ENCODE measurements around the gene CCT3.
"Not testable (repeated sequence)": the region's sequence is repeated elsewhere in the genome, so short reads cannot be mapped to it uniquely, and the experiment has no call there.

CCT3 gene

DNA sequence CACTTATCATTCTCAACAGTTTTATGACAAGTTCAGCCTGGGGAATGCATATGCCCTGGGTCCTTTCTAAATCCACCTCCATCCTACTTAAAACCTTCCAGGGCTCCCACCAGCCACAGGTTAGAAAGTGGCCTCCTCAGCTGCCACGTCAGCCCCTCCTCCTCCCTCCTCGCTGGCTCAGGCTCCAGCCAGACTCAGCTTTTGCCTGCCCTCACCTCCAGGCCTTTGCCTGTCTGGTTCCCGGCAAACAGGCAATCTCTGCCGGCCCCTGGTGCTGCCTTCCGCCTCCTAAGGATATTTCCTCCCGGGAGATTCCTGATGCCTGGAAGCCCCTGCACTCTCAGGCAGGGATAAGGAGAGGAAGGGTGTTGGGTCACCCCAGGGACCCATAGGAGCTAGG is 40.5 kb upstream of the CCT3 start:
- no peak overlapping the region for H3K27ac ChIP-seq (ENCODE audit: low read depth, low read length)
- H3K27me3 ChIP-seq (ENCODE audit: control insufficient read depth, insufficient read depth, low read length): no peaks in the 10 kb centered on the region
- no peak overlapping the region for H3K9ac ChIP-seq (ENCODE audit: low read length)
- H3K36me3 ChIP-seq (ENCODE audit: control insufficient read depth, insufficient read depth, low read length): no peaks in the 10 kb centered on the region
- peaks cover 6% of the 10 kb centered on the region; the same call in 1 of the 2 replicates for H3K4me1 ChIP-seq (ENCODE audit: control insufficient read depth, insufficient read depth, low read length)
- H3K4me3 ChIP-seq (ENCODE audit: low read depth, low read length): no peak overlapping the region
- H3K9me3 ChIP-seq (ENCODE audit: control insufficient read depth, insufficient read depth, low read depth, low read length): no peaks in the 10 kb centered on the region

GRCh38 chr1:156376958-156377919 is 39.1 kb upstream of the CCT3 start:
- Histone ChIP-seq H3K4me3 (ENCODE audit: low read depth, low read length) (no peak overlapping the region), H3K9ac (ENCODE audit: low read length) (no peak overlapping the region), H3K4me1 (ENCODE audit: control insufficient read depth, insufficient read depth, low read length) (peaks cover 6% of the 10 kb centered on the region; the same call in 1 of the 2 replicates), H3K27ac (ENCODE audit: low read depth, low read length) (no peak overlapping the region), H3K27me3 (ENCODE audit: control insufficient read depth, insufficient read depth, low read length) (no peaks in the 10 kb centered on the region), H3K9me3 (ENCODE audit: control insufficient read depth, insufficient read depth, low read depth, low read length) (no peaks in the 10 kb centered on the region), H3K36me3 (ENCODE audit: control insufficient read depth, insufficient read depth, low read length) (no peaks in the 10 kb centered on the region)

- peaks cover 6% of the 10 kb centered on the region; the same call in 1 of the 2 replicates for H3K4me1 ChIP-seq (ENCODE audit: control insufficient read depth, insufficient read depth, low read length)
Observed at GRCh38 chr1:156376146-156376545, 38.1 kb upstream of the CCT3 start.

GRCh38 chr1:156373546-156373945 is 35.5 kb upstream of the CCT3 start:
- Histone ChIP-seq H3K9ac (ENCODE audit: low read length) (no peak overlapping the region), H3K27me3 (ENCODE audit: control insufficient read depth, insufficient read depth, low read length) (peaks cover 15% of the 10 kb centered on the region), H3K36me3 (ENCODE audit: control insufficient read depth, insufficient read depth, low read length) (no peaks in the 10 kb centered on the region), H3K9me3 (ENCODE audit: control insufficient read depth, insufficient read depth, low read depth, low read length) (no peaks in the 10 kb centered on the region), H3K4me3 (ENCODE audit: low read depth, low read length) (no peak overlapping the region), H3K4me1 (ENCODE audit: control insufficient read depth, insufficient read depth, low read length) (peaks cover 7% of the 10 kb centered on the region), H3K27ac (ENCODE audit: low read depth, low read length) (no peak overlapping the region)

More at GRCh38 chr1:156376146-156376545, 38.1 kb upstream of the CCT3 start:
- Histone ChIP-seq H3K36me3 (ENCODE audit: control insufficient read depth, insufficient read depth, low read length) (no peaks in the 10 kb centered on the region), H3K9me3 (ENCODE audit: control insufficient read depth, insufficient read depth, low read depth, low read length) (no peaks in the 10 kb centered on the region), H3K27ac (ENCODE audit: low read depth, low read length) (no peak overlapping the region), H3K4me3 (ENCODE audit: low read depth, low read length) (no peak overlapping the region), H3K27me3 (ENCODE audit: control insufficient read depth, insufficient read depth, low read length) (0 out of 2 replicates have a peak, but pooled peaks cover 4% of the 10 kb centered on the region), H3K9ac (ENCODE audit: low read length) (no peak overlapping the region)

GRCh38 chr1:156372876-156373275 is 34.8 kb upstream of the CCT3 start:
- no peak overlapping the region for H3K4me3 ChIP-seq (ENCODE audit: low read depth, low read length)
- peaks cover 15% of the 10 kb centered on the region for H3K27me3 ChIP-seq (ENCODE audit: control insufficient read depth, insufficient read depth, low read length)
- peaks cover 9% of the 10 kb centered on the region for H3K4me1 ChIP-seq (ENCODE audit: control insufficient read depth, insufficient read depth, low read length)
- H3K27ac ChIP-seq (ENCODE audit: low read depth, low read length): no peak overlapping the region
- no peaks in the 10 kb centered on the region for H3K9me3 ChIP-seq (ENCODE audit: control insufficient read depth, insufficient read depth, low read depth, low read length)
- no peaks in the 10 kb centered on the region for H3K36me3 ChIP-seq (ENCODE audit: control insufficient read depth, insufficient read depth, low read length)
- H3K9ac ChIP-seq (ENCODE audit: low read length): no peak overlapping the region

DNA sequence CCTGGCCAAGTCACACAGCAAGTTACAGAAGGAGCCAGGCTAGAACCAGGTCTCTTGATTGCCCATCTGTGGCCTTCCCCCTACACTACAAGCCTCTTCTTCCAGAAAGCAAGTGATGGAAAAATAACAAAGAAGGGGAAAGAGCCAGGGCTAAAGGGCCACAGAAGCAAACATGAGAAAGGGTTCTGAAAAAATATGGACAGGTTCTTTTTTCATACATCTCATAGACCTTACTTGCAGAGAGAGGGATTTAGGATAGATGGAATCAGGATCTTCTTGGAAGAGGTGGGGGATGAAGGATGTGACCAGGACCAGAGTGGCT is 34.1 kb upstream of the CCT3 start:
- Histone ChIP-seq H3K27me3 (ENCODE audit: control insufficient read depth, insufficient read depth, low read length) (peaks cover 15% of the 10 kb centered on the region), H3K27ac (ENCODE audit: low read depth, low read length) (no peak overlapping the region), H3K9ac (ENCODE audit: low read length) (no peak overlapping the region), H3K4me3 (ENCODE audit: low read depth, low read length) (no peak overlapping the region), H3K36me3 (ENCODE audit: control insufficient read depth, insufficient read depth, low read length) (no peaks in the 10 kb centered on the region), H3K4me1 (ENCODE audit: control insufficient read depth, insufficient read depth, low read length) (peaks cover 16% of the 10 kb centered on the region), H3K9me3 (ENCODE audit: control insufficient read depth, insufficient read depth, low read depth, low read length) (no peaks in the 10 kb centered on the region)

GRCh38 chr1:156371553-156372264 is 33.6 kb upstream of the CCT3 start:
- no peak overlapping the region for H3K9ac ChIP-seq (ENCODE audit: low read length)
- H3K4me1 ChIP-seq (ENCODE audit: control insufficient read depth, insufficient read depth, low read length): peaks cover 21% of the 10 kb centered on the region

DNA sequence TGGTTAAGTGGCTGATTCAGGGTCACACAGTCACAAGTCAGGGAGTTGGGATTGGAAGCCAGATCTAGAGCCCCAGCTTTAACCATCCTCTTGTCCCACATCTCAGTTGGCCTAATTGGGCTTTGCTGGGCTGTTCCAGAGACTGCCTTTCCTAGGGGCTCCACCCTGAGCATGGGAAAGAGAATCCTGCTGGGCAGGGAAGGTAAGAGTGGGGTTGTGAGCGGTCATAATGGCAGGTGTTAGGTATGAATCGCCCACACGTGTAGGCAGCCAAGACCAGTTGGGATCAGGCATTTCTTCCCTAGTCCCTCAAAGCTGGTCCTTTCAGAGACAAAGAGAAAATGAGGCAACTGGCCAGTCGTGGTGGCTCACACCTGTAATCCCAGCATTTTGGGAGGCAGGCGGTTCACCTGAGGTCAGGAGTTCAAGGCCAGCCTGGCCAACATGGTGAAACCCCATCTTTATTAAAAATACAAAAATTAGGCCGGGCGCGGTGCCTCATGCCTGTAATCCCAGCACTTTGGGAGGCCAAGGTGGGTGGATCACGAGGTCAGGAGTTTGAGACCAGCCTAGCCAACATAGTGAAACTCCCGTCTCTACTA is 31.7 kb upstream of the CCT3 start:
- not testable (repeated sequence) for H3K36me3 ChIP-seq (ENCODE audit: control insufficient read depth, insufficient read depth, low read length); H3K27ac ChIP-seq (ENCODE audit: low read depth, low read length); H3K9me3 ChIP-seq (ENCODE audit: control insufficient read depth, insufficient read depth, low read depth, low read length)
- H3K4me3 ChIP-seq (ENCODE audit: low read depth, low read length): peak overlapping the region; percentile 71
- H3K9ac ChIP-seq (ENCODE audit: low read length): peak overlapping the region; percentile 48
- peaks cover 23% of the 10 kb centered on the region for H3K4me1 ChIP-seq (ENCODE audit: control insufficient read depth, insufficient read depth, low read length)
- H3K27me3 ChIP-seq (ENCODE audit: control insufficient read depth, insufficient read depth, low read length): peaks cover 15% of the 10 kb centered on the region

More at GRCh38 chr1:156371553-156372264, 33.6 kb upstream of the CCT3 start:
- Histone ChIP-seq H3K4me3 (ENCODE audit: low read depth, low read length) (no peak overlapping the region), H3K27ac (ENCODE audit: low read depth, low read length) (no peak overlapping the region), H3K9me3 (ENCODE audit: control insufficient read depth, insufficient read depth, low read depth, low read length) (no peaks in the 10 kb centered on the region), H3K27me3 (ENCODE audit: control insufficient read depth, insufficient read depth, low read length) (peaks cover 15% of the 10 kb centered on the region), H3K36me3 (ENCODE audit: control insufficient read depth, insufficient read depth, low read length) (no peaks in the 10 kb centered on the region)

DNA sequence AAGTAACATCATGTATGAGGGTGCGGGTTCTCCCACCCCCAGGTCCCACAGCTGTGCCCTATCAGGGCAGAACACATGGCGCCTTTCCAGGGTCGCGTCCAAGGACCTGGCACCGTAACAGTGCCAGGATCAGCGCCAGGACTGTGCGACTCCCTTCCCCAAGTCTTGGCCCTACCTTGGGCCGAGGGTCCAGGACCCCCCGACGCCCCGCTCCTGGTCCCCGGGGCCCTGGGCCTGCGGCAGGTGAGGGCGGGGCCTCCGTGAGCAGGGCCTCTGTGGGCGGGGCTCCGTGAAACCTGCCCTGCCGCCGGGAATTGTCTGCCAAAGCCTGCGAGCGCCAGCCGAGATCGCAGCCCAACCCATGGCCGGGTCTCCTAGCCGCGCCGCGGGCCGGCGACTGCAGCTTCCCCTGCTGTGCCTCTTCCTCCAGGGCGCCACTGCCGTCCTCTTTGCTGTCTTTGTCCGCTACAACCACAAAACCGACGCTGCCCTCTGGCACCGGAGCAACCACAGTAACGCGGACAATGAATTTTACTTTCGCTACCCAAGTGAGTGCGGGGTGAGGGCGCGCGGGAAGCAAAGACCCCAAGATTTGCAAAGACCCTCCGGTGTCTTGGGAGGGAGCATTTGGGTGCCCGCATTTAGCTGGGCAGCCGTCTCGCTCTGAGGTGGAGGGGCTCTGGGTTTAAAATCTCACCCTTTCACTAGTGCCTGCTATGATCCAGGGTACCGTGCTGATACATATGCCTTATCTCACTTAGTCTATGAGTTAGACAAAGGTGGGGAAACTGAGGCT is 31.0 kb upstream of the CCT3 start, which contains the start of gene RHBG:
RHBG (plus strand) TSS at position 323 of the 796 bp plus-strand sequence; CDS start at position 362, 39 bp downstream.
- Histone ChIP-seq H3K36me3 (ENCODE audit: control insufficient read depth, insufficient read depth, low read length) (no peaks in the 10 kb centered on the region), H3K9me3 (ENCODE audit: control insufficient read depth, insufficient read depth, low read depth, low read length) (no peaks in the 10 kb centered on the region), H3K27me3 (ENCODE audit: control insufficient read depth, insufficient read depth, low read length) (peaks cover 15% of the 10 kb centered on the region), H3K4me3 (ENCODE audit: low read depth, low read length) (peak within 1 kb of the TSS; percentile 71), H3K4me1 (ENCODE audit: control insufficient read depth, insufficient read depth, low read length) (peaks cover 23% of the 10 kb centered on the region), H3K27ac (ENCODE audit: low read depth, low read length) (no peak within 1 kb of the TSS), H3K9ac (ENCODE audit: low read length) (peak within 1 kb of the TSS; percentile 48)

DNA sequence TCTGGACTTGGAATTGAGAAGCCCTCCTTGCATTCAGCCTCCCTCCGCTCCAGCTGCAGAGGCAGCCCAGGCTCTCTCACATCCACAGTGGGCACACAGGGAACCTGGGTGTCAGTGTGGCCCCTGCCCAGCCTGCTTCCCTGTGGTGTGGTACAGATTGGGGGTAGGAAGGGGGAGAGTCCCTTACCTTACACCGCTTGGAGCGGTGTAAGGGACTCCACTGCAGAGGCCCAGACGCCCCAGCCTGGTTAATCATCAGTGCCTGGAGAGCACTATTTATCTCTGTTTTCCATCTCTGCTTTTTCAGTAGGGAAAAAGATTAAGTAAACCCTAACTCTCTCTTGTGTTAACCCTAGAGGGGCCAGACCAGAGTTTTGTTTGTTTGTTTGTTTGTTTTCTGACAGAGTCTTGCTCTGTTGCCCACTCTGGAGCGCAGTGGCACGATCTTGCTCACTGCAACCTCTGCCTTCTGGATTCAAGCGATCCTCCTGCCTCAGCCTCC is 30.1 kb upstream of the CCT3 start:
- no peak overlapping the region for H3K9ac ChIP-seq (ENCODE audit: low read length)
- H3K4me3 ChIP-seq (ENCODE audit: low read depth, low read length): no peak overlapping the region
- H3K27me3 ChIP-seq (ENCODE audit: control insufficient read depth, insufficient read depth, low read length): peaks cover 15% of the 10 kb centered on the region
- H3K36me3 ChIP-seq (ENCODE audit: control insufficient read depth, insufficient read depth, low read length): no peaks in the 10 kb centered on the region
- no peaks in the 10 kb centered on the region for H3K9me3 ChIP-seq (ENCODE audit: control insufficient read depth, insufficient read depth, low read depth, low read length)
- peaks cover 23% of the 10 kb centered on the region for H3K4me1 ChIP-seq (ENCODE audit: control insufficient read depth, insufficient read depth, low read length)
- no peak overlapping the region for H3K27ac ChIP-seq (ENCODE audit: low read depth, low read length)
